ENCODE results near the gene SUSD6. TPM values are rescaled to one million over a fixed set of nuclear protein-coding genes. Genes with fewer than 3 reads are reported as not detected.

Gene SUSD6
- total and polyA plus RNA-seq, 9 of the 15 experiments (the other 6 are each of a cell fraction or from before 2014, with no cell fraction given), result 2.9 to 20.7 (median 5.6) TPM

- no peak for ATAC-seq
These were observed 41.5 kb upstream of the SUSD6 start for GRCh38 chr14:69569859-69570258.

DNA sequence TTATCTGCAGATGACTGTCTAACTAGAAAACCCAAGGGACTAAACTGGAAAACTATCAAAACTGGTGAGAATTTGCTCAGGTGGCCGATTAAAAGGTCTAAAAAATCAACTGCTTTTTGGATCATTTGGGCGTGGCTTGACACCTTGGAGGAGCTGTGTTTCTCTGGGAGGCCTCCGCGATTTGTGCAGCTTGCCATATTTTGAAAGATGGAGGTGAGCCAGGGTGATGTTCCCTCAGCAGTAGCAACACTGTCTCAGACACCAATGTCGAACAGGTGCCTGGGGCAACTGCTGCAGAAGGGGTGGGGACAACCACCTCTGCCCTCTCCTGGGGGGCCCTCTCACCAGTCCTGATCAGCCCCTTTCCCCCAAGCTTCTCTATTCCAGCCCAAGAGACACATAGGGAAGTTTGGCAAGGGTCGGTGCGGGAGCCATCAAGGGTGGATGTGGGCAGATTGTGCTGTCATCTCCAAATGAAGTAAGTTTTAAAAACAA, 40.5 kb upstream of the SUSD6 start:
- intact Hi-C loops (cut with micrococcal nuclease), result loop anchor here (10.0 kb wide), 1 partner anchor 326 kb away; no protein-coding TSS in a partner anchor
- TF ChIP-seq BACH1 (tag; IDR thresholded peaks at IDR 0.05) (no peak), ZNF184 (CRISPR knock-in tag; IDR thresholded peaks at IDR 0.05) (no peak), RREB1 (CRISPR knock-in tag; IDR thresholded peaks at IDR 0.05) (no peak), GTF2A2 (tag; IDR thresholded peaks at IDR 0.05) (no peak), CREBBP (IDR thresholded peaks at IDR 0.05; ENCODE audit: low read depth, low read length) (no peak), CXXC5 (CRISPR knock-in tag; IDR thresholded peaks at IDR 0.05) (no peak), ZEB2 (IDR thresholded peaks at IDR 0.05) (no peak), ARHGAP35 (IDR thresholded peaks at IDR 0.05; ENCODE audit: partially characterized antibody) (no peak)

More at GRCh38 chr14:69569859-69570258, 41.5 kb upstream of the SUSD6 start:
- CTCF ChIA-PET (ENCODE audit: low intra/inter-chr PET ratio), result no interaction called here
- H3K79me2 ChIP-seq (ENCODE audit: control insufficient read depth, insufficient read depth, low read length), result no peaks in the 10 kb centered on the region
- peaks cover 5 to 26% of the 10 kb centered on the region in 2 experiments; a peak in 3 of 5 replicates for H3K27me3 ChIP-seq (ENCODE audit: control insufficient read depth in 2 of 2, insufficient read depth in 2 of 2, low read length in 2 of 2)
- no peaks in the 10 kb centered on the region for H4K20me1 ChIP-seq (replicated peaks; ENCODE audit: control insufficient read depth, insufficient read depth, low read length)
- peaks cover 0 to 17% of the 10 kb centered on the region in 2 experiments; a peak in 2 of 5 replicates for H3K4me1 ChIP-seq (replicated peaks in 1 of 2; ENCODE audit: control insufficient read depth in 2 of 2, insufficient read depth in 2 of 2, low read length in 2 of 2)
- no peak overlapping the region for H3K27ac ChIP-seq (ENCODE audit: extremely low read depth, low read depth, low read length)
- H3K4me2 ChIP-seq (ENCODE audit: insufficient read depth, low read length), result no peak overlapping the region
- no peaks in the 10 kb centered on the region for H3K9me3 ChIP-seq (replicated peaks; ENCODE audit: control insufficient read depth, insufficient read depth, low read depth, low read length)
- in situ Hi-C loops (cut with MboI) (loop anchor here (25.0 kb wide), 1 partner anchor 467 kb away; no protein-coding TSS in a partner anchor), intact Hi-C loops (cut with micrococcal nuclease) (loop anchor here (10.0 kb wide), 1 partner anchor 325 kb away; no protein-coding TSS in a partner anchor)
- H3K36me3 ChIP-seq (ENCODE audit: control insufficient read depth, insufficient read depth, low read length), result no peaks in the 10 kb centered on the region
- 0% methylated on average over 2 of the region's 2 CpGs for WGBS (ENCODE audit: insufficient coverage, low coverage, missing lambda C conversion rate)
- H2AFZ ChIP-seq (ENCODE audit: low read depth, low read length), result no peak overlapping the region
- no peak for TF ChIP-seq CBX8 (IDR thresholded peaks at IDR 0.05; ENCODE audit: borderline replicate concordance, extremely low read depth, low read depth, low read length, poor library complexity, severe bottlenecking)
- no peak for TF ChIP-seq POLR3A (IDR thresholded peaks at IDR 0.05; ENCODE audit: borderline replicate concordance, extremely low read depth, insufficient read depth, insufficient read length)
- no peak for TF ChIP-seq IFI16 (CRISPR knock-in tag; IDR thresholded peaks at IDR 0.05)
- FAIRE-seq (no peak), DNase-seq (ENCODE audit: extremely low read depth in 1 of 4, low spot score in 3 of 4) (no peak)
- POLR2A ChIA-PET, result interaction anchor here (0.6 to 1.2 kb wide), 2 partner anchors 10 to 1169 kb away, joined by 3 read pairs; no protein-coding TSS in a partner anchor
- no TSS peak for BruUV-seq (replicated peaks)
- no peak overlapping the region for H3K4me3 ChIP-seq
- no peak overlapping the region for H3K9ac ChIP-seq (ENCODE audit: insufficient read depth in 1 of 2, low read depth in 2 of 2, low read length in 2 of 2)
- no peaks in the 10 kb centered on the region for H3K9me1 ChIP-seq (ENCODE audit: control insufficient read depth, insufficient read depth, low read length)

More for the DNA sequence above, 40.5 kb upstream of the SUSD6 start:
- H3K36me3 ChIP-seq (ENCODE audit: control insufficient read depth, insufficient read depth, low read length), result no peaks in the 10 kb centered on the region
- H3K27ac ChIP-seq (ENCODE audit: extremely low read depth, low read depth, low read length), result no peak overlapping the region
- H3K9ac ChIP-seq (ENCODE audit: insufficient read depth in 1 of 2, low read depth in 2 of 2, low read length in 2 of 2), result no peak overlapping the region
- 4% methylated on average over 7 of the region's 7 CpGs for WGBS (ENCODE audit: insufficient coverage, low coverage, missing lambda C conversion rate)
- no peaks in the 10 kb centered on the region for H4K20me1 ChIP-seq (replicated peaks; ENCODE audit: control insufficient read depth, insufficient read depth, low read length)
- H3K79me2 ChIP-seq (ENCODE audit: control insufficient read depth, insufficient read depth, low read length), result no peaks in the 10 kb centered on the region
- no peak overlapping the region for H3K4me2 ChIP-seq (ENCODE audit: insufficient read depth, low read length)
- no peak overlapping the region for H3K4me3 ChIP-seq
- CTCF ChIA-PET (ENCODE audit: low intra/inter-chr PET ratio), result no interaction called here
- POLR2A ChIA-PET, result interaction anchor here (0.6 to 1.2 kb wide), 3 partner anchors 10 to 1168 kb away, joined by 3 read pairs; no protein-coding TSS in a partner anchor
- ATAC-seq (no peak), DNase-seq (ENCODE audit: extremely low read depth in 1 of 4, low spot score in 3 of 4) (no peak), FAIRE-seq (no peak)
- H3K9me3 ChIP-seq (replicated peaks; ENCODE audit: control insufficient read depth, insufficient read depth, low read depth, low read length), result no peaks in the 10 kb centered on the region
- H3K27me3 ChIP-seq (ENCODE audit: control insufficient read depth in 2 of 2, insufficient read depth in 2 of 2, low read length in 2 of 2), result peaks cover 5 to 26% of the 10 kb centered on the region in 2 experiments; a peak in 3 of 5 replicates
- BruUV-seq (replicated peaks), result no TSS peak
- in situ Hi-C loops (cut with MboI), result loop anchor here (25.0 kb wide), 1 partner anchor 466 kb away; no protein-coding TSS in a partner anchor
- no peaks in the 10 kb centered on the region for H3K9me1 ChIP-seq (ENCODE audit: control insufficient read depth, insufficient read depth, low read length)
- H2AFZ ChIP-seq (ENCODE audit: low read depth, low read length), result no peak overlapping the region
- peaks cover 0 to 17% of the 10 kb centered on the region in 2 experiments; a peak in 2 of 5 replicates for H3K4me1 ChIP-seq (replicated peaks in 1 of 2; ENCODE audit: control insufficient read depth in 2 of 2, insufficient read depth in 2 of 2, low read length in 2 of 2)
